Epithelial cell of esophagus (primary cell): Measurements from ENCODE around the gene PLXNA4.

Experiments used
- DNase-seq: peaks from one replicate; pipeline ENCODE4 v3.0.0; 2010; ENCODE audit warnings: low read depth
- H3K4me3 ChIP-seq: 2 replicates; pipeline ENCODE4 v1.5.1; 2011; ENCODE audit warnings: mild to moderate bottlenecking, low read length, control low read depth
- TF ChIP-seq, protein P1 (sequence below): IDR thresholded peaks from 2 replicates; pipeline ENCODE4 v1.5.1; 2011; ENCODE audit warnings: low read depth, mild to moderate bottlenecking, low read length, control low read depth, inconsistent platforms; ENCODE audit not compliant: insufficient read depth; ENCODE audit errors: missing control alignments

PLXNA4 gene

DNA sequence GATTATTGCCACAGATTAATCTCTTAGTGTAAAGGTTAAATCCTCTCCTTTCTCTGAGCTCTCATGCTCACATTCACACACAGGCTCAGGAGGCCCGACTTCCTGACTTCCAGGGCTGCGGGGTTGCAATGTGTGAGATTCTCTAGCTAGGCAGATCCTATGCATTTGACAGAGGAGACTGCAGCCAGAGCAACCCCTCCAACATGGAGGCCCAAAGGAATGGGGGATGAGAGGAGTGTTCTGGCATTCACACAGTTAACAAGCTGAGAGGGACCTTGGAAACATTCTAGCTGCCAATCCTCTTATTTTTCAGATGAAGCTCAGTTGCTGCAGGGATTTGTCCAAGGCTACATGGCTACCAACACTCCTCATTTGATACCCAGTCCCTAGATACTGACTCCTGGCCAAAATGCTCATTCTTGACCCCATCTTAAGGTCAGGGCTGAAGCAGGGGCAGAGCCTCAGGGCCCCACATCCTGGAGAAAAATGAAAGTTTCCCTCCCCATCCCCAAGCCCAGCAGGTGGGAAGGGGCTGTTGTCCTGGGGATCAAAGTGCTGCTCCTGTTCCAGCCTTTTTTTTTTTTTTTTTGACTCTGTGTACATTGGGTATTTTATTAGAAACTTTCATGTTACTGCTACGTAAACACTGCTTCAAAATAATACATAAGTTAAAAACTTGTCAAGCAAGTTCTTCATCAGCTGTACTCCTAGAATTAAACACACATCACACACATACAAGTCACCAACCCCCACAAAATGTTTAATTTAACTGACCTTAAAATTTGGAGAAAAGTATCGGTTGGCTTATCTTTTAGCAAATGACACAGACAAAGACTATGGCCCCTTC is 325.6 kb downstream of the PLXNA4 start:
- DNase-seq = no peak
- TF ChIP-seq, protein P1, sequence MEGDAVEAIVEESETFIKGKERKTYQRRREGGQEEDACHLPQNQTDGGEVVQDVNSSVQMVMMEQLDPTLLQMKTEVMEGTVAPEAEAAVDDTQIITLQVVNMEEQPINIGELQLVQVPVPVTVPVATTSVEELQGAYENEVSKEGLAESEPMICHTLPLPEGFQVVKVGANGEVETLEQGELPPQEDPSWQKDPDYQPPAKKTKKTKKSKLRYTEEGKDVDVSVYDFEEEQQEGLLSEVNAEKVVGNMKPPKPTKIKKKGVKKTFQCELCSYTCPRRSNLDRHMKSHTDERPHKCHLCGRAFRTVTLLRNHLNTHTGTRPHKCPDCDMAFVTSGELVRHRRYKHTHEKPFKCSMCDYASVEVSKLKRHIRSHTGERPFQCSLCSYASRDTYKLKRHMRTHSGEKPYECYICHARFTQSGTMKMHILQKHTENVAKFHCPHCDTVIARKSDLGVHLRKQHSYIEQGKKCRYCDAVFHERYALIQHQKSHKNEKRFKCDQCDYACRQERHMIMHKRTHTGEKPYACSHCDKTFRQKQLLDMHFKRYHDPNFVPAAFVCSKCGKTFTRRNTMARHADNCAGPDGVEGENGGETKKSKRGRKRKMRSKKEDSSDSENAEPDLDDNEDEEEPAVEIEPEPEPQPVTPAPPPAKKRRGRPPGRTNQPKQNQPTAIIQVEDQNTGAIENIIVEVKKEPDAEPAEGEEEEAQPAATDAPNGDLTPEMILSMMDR = no peak
- H3K4me3 ChIP-seq = no peak overlapping the region

DNA sequence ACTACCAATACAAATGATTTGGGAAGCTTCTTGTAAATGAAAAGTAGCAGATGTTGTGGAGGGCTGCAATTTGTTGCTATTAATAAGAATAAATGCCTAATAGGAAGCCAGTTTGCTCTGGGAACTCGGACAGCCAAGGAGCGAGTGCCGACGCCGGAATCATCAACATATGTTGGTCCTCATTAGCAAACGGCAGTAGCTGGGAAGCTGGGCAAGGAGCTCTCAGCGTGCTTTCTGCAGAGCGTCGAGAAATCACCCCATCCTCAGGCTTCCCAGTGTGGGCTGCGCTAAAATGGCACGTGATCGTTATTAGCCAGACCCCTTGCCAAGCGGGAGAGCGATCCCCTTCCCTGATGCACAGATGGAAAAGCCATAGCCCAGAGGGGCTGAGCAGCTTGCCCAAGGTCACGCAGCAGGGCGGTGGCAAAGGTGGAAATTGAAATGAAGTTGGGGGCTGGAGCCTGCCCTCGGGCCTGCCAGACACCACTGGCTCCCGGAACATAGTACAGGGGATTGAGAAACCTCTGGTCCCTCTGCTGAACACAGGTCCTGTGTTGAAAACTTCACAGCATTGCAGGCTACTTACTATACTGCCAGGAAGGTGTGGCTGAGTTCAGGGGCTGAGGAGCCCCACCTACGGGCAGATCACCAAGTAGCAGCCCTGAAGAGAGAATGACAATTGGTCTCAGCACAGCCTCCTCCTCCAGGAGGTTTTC is 326.9 kb downstream of the PLXNA4 start:
- H3K4me3 ChIP-seq = no peak overlapping the region
- DNase-seq = peak; percentile 15
- TF ChIP-seq, protein P1 = peak; percentile 34

DNA sequence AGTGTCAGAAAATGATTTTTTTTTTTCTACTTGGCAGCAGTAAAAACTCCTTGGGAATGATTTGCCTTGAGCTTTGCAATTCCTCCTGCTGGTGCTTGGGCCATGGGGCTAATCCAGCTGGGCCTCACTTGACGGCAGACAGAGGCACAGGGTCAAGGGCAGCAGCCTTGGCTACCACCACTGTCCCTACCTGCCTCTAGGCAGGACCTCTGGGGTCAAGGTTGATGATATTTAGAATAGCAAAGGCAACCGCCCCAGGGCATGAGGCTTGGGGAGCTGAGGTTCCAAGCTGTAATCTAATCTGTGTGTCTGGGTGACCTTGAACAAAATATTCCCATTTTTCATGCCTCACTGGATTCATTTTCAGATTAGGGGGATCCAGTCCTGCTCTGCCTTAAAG is 327.4 kb downstream of the PLXNA4 start:
- no peak for DNase-seq
- TF ChIP-seq, protein P1 = no peak
- H3K4me3 ChIP-seq = no peak overlapping the region

DNA sequence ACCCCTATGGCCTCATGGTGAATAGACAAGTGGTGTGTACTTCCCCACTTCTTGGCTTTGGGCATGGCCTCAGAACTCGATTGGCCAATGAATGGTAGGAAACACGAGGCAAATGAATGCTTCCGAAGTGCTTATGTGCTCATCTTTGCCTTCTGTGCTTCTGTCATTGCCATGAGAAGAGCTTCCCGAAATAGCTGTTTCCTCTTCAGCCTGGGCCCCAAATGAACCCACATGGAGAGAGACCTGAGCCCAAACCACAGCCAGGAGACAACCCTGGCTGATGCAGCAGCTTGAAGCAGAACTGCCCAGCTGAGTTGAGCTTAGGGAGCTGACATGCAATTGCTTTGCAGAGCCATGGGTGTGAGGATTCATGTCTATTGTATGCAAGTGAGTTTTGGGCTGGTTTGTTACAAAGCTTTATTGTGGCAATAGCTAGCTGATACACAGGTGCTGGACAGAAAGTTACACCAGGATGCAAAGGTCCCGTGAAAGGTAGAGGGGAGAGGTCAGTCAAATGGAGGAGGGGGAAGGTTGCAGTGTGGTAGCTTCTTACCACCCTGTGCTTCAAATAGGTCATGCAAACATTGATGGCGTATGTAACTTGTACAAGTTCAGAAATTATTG is 328.2 kb downstream of the PLXNA4 start:
- DNase-seq = no peak
- no peak overlapping the region for H3K4me3 ChIP-seq
- TF ChIP-seq, protein P1 = no peak

DNA sequence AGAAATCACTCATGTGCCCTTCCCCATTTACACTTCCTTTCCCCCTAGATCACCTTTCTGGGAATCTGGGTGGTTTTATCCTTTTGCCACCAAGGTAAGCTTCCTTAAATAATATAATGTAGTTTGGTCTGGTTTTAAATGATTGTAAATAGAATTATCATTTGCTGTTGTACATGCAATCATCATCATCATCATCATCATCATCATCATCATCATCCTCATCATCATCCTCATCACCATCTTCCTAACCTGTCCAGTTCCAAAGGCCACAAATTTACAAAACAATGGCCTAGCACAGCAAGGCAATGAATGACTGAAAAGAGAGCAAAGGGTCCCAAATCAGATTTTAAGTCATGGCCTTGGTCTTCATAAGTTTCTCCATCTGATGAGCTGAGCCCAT is 329.7 kb downstream of the PLXNA4 start:
- H3K4me3 ChIP-seq = no peak overlapping the region
- DNase-seq = no peak
- TF ChIP-seq, protein P1 = no peak

DNA sequence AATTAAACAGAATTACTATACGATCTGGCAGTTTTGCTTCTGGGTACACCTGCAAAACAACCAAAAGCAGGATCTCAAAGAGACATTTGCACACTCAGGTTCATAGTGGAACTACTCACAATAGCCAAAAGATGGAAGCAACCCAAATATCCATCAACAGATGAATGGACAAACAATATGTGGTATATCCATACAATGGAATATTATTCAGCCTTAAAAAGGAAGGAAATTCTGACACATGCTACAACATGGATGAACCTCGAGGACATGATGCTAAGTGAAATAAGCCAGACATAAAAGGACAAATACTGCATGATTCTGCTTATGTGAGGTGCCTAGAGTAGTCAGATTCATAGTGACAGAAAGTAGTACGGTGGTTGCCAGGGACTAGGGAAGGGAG is 330.7 kb downstream of the PLXNA4 start:
- TF ChIP-seq, protein P1 = no peak
- no peak overlapping the region for H3K4me3 ChIP-seq
- no peak for DNase-seq
